UCSD-AML1 (cell line): ENCODE data around the gene GHSR.

Experiments used
- DNase-seq: peaks from one replicate; lab custom pipeline; 2025; ENCODE audit not compliant: unreplicated experiment; lab: John Stamatoyannopoulos, UW

Gene GHSR

GRCh38 chr3:172447611-172448579, at the start of gene GHSR:
TSS of gene GHSR (minus strand) at chr3:172448456. CDS start at chr3:172448413, 43 bp downstream.
- DNase-seq, result no peak

DNA sequence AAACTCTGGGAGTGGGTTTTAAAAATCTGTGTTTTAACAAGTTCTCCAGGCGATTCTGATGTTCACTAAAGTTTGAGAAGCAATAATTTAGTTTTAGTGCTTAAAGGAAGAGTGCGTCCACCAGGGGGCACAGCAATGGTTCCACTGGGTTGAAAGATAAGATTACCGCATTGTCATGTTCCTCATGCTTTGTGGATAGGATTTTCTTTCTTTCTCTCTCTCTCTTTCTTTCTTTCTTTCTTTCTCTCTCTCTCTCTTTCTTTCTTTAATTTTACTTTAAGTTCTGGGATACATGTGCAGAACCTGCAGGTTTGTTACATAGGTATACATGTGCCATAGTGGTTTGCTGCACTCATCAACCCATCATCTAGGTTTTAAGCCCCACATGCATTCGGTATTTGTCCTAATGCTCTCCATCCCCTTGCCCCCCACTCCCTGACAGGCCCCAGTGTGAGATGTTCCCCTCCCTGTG, 42.0 kb upstream of the GHSR start:
- peak; percentile 61 for DNase-seq

- no peak for DNase-seq
Measured at GRCh38 chr3:172478116-172478515, 29.9 kb upstream of the GHSR start.

- peak; percentile 16 for DNase-seq
Measured at GRCh38 chr3:172476347-172476746, 28.1 kb upstream of the GHSR start.

DNA sequence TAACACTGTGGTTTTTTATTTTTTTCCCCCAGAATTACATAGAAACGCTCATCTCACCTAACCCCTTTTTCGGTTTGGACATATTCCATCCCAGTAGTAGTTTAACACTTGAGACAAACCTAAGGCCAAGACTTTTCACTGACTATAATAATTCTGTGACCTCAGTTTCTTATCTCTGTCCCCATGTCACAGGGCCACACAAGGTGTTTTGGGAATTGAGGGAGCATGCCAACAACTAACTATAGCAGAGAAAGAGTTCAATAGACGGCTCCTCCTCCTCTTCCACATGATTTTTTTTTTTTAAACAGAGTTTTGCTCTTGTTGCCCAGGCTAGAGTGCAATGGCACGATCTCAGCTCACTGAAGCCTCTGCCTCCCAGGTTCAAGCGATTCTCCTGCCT, 27.4 kb upstream of the GHSR start:
- DNase-seq, result no peak

GRCh38 chr3:172471903-172472302, 23.6 kb upstream of the GHSR start:
- DNase-seq, result no peak

DNA sequence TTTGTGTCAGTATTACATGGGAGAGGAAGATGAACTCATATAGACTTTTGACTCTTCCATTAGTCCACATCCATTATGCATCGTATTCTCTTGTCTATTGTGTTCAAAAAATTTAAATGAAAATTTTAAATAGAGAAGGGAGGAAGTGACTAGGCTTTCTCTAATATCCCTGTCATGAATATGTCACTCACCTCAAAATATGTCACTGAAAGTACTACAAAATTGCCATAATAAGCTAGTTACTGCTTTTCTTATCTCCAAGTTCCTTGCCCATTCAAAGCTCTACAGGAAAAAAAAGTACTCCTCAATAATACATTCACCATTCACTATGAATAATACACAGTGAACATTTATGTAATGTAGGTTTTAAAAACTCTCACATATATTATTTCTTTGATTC, 22.3 kb upstream of the GHSR start:
- DNase-seq, result no peak

- DNase-seq, result no peak
Measured at GRCh38 chr3:172467170-172467824, 19.0 kb upstream of the GHSR start.

- no peak for DNase-seq
Measured at GRCh38 chr3:172466553-172467130, 18.4 kb upstream of the GHSR start.

GRCh38 chr3:172465281-172465680, 17.0 kb upstream of the GHSR start:
- no peak for DNase-seq

DNA sequence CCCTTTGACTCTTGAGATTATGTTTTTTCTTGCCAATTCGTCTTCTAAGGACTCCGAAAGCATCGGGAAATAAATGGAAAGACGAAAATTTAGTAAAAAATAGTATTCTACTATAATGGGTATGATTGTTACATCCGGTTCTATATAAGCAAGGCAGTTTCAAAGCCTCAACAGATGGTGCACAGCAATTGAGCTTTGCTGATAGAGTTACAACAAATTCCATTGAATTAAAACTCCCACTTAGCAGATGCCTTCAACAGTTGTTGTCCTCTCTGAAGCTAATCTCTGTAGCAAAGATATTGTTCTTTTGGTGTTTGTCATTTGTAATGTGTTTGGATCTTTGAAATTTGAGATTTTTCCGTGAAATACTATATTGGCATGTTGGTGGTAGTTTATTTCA, 16.1 kb upstream of the GHSR start:
- DNase-seq, result no peak

- DNase-seq, result no peak
Measured at GRCh38 chr3:172461530-172462138, 13.4 kb upstream of the GHSR start.

- no peak for DNase-seq
Measured at GRCh38 chr3:172456404-172456803, 8.1 kb upstream of the GHSR start.

DNA sequence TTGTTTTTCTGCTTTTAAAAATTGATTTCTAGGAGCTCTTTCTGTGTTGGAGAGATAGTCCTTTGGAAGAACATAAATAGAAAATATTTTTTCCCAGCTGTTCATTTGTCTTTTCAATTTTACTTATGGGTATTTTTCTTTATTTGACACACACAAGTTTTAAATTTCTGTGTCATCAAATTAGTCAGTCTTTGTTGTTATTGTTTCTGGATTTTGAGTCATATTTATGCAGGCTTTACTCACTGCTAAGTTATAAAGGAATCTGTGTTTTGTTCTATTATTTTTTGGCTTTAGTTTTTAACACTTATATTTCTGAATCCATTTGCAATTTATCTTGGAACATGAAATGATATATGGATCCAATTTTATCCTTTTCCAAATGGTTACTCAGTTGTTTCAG, 5.9 kb upstream of the GHSR start:
- no peak for DNase-seq

DNA sequence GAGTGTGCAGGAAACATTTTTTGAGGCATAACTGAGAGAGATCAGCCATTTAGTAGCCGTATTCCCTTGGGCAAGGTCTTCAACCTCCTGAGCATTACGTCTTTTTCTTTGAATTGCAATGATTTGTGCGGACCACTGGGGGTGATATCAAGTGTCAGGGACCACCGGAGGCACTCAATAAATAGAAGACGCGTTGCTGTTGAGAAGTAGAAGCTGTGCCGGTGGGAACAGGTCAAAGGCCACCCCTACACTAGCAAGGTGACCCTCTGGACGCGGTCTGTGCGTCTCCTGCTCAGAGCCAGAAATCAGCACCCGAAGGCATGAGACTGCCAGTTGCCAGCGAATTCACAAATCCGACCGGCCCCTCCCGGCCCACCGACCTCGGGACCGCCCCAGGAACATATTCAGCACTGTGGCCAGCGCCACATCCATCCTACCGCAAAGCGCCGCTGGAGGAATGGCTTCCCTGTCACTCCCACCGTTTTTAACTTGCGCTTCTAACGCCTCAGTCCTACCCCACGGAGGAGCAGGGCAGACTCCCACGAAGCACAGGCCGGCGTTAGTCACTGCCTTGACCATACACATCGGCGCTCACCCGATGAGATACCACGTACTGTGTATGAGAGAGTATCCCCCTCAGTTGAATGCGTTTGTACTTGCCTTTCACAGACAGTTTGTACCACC, 1.4 kb upstream of the GHSR start:
- no peak for DNase-seq

DNA sequence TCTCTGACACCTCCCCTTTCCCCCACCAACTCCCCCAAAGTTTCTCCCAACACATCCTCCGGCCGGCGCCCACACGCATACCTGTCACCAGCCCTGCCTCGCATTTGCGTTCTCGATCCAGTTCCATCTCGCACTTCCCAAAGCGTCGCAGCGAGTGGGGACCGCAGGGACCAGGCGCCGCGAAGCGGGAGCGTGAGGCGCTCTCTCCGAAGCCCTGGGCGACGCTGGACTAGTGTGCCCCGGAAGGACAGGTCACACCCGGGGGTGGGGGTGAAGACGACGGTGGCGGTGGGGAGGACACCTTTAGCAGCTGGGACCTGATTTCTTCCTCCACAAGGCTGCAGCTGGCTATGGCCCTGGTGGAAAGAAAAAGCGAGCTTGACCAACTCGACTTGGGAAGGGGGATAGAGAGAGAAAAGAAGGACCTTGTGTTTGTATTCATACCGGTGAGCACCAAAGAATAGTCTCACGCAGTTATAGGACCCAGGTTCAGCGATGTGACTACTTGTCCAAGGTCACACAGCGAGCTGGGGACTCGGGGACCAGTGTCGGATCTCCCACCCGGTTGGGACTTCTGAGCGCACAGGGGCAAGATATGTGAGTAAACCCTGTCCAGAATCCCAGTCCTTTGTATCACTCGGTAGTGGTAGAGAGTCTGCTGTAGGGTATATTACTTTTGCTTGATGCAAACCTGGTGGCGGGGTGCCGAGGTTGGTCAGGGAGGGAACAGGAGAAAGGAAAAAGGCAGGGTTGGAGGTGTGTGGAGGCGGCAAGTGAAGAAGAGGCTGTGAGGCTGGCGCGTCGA, 607 bp upstream of the GHSR start:
- DNase-seq, result no peak

DNA sequence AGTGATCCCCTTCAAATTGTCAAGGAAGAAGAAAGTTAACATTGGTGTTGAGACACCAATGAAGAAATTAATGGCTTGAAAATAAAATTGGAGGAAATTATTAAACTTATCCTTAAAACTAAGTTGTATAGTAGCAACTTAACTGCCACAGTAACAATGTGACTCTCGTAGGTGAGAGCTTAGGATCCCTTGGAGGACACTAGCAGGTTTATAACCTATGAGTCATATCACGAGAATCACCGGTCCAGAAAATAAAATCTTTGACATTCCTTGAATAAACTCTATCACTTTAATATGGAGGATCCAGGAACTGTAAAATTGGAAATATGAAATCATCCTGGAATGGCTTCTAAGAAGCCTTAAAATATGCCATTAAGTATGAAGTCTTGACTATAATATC, 2.1 kb downstream of the GHSR start:
- DNase-seq, result no peak

GRCh38 chr3:172444821-172445220, 3.4 kb downstream of the GHSR start:
- no peak for DNase-seq

GRCh38 chr3:172442606-172443005, 5.7 kb downstream of the GHSR start:
- no peak for DNase-seq

- DNase-seq, result no peak
Measured at GRCh38 chr3:172441581-172441980, 6.7 kb downstream of the GHSR start.
